Right atrium auricular region (tissue), 2 donors: ENCODE data around the gene LUZP2. TPM values are rescaled to one million over a fixed set of nuclear protein-coding genes. Genes with fewer than 3 reads are reported as not detected.

ENCODE experiments used
- DNase-seq: peaks from one replicate; pipeline ENCODE4 v3.0.0-alpha.2; 2019; ENCODE audit warnings: low spot score
- H3K27ac ChIP-seq, 2 donors: fragments of 200-600 bp; sonication (generic); 1 replicate in 1 of 2; 2 replicates in 1 of 2; pipeline ENCODE4 v1.5.1; 2016 to 2019
- H3K27me3 ChIP-seq, 2 donors: fragments of 200-600 bp; sonication (generic); one replicate each; pipeline versions ENCODE4 v1.5.1 to v1.6.0; 2017 to 2019
- H3K36me3 ChIP-seq: fragments of 200-600 bp; sonication (generic); one replicate; pipeline ENCODE4 v1.5.1; 2016
- H3K4me1 ChIP-seq, 2 donors: fragments of 200-600 bp; sonication (generic); one replicate each; pipeline versions ENCODE4 v1.5.1 to v1.6.0; 2017 to 2019
- H3K4me3 ChIP-seq, 2 donors: fragments of 200-600 bp; sonication (generic); 1 replicate in 1 of 2; 2 replicates in 1 of 2; pipeline ENCODE4 v1.5.1; 2017 to 2019; ENCODE audit warnings: mild to moderate bottlenecking in 1 of 2, moderate library complexity in 1 of 2
- H3K9me3 ChIP-seq, 2 donors: fragments of 200-600 bp; sonication (generic); one replicate each; pipeline ENCODE4 v1.5.1; 2019
- total RNA-seq, 2 donors: library from RNA; depleted of rRNA; stranded (reverse); fragments of >200 nt; gene quantifications; one replicate each; pipeline ENCODE4 v1.1.0, GENCODE V29; 2016
- TF ChIP-seq, protein P1 (sequence below), 2 donors: fragments of 200-600 bp; sonication (generic); IDR thresholded peaks; one replicate each; pipeline ENCODE4 v1.5.1; 2019; ENCODE audit warnings: antibody characterized with exemption in 2 of 2

Gene LUZP2
- total RNA-seq, 2 donors from 2014 or later = 0.19 TPM; not detected in 1

DNA sequence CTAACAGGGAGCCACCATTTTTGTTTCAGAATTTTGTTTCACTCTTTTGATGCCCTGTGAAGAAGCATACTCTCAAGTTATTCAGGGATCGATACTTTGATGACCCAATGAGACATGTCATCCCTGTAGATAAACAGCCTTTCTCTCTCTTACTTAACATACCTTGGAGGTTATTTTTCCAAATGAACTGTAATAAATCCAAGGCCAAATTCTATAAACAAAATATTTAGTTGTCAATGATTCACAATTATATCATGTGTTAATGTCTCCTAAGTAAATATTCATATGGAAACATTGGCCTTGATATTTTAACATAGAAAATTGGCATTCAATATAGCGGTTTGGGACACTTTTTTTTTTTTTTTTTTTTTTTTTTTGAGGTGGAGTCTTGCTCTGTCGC, 97.5 kb downstream of the LUZP2 start:
- Histone ChIP-seq H3K9me3 (no peaks in the 10 kb centered on the region), H3K27me3 (no peaks in the 10 kb centered on the region), H3K27ac (no peak overlapping the region), H3K4me3 (no peak overlapping the region), H3K36me3 (no peaks in the 10 kb centered on the region), H3K4me1 (no peaks in the 10 kb centered on the region)
- TF ChIP-seq, protein P1, sequence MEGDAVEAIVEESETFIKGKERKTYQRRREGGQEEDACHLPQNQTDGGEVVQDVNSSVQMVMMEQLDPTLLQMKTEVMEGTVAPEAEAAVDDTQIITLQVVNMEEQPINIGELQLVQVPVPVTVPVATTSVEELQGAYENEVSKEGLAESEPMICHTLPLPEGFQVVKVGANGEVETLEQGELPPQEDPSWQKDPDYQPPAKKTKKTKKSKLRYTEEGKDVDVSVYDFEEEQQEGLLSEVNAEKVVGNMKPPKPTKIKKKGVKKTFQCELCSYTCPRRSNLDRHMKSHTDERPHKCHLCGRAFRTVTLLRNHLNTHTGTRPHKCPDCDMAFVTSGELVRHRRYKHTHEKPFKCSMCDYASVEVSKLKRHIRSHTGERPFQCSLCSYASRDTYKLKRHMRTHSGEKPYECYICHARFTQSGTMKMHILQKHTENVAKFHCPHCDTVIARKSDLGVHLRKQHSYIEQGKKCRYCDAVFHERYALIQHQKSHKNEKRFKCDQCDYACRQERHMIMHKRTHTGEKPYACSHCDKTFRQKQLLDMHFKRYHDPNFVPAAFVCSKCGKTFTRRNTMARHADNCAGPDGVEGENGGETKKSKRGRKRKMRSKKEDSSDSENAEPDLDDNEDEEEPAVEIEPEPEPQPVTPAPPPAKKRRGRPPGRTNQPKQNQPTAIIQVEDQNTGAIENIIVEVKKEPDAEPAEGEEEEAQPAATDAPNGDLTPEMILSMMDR (IDR thresholded peaks at IDR 0.05) = no peak
- no peak for DNase-seq

DNA sequence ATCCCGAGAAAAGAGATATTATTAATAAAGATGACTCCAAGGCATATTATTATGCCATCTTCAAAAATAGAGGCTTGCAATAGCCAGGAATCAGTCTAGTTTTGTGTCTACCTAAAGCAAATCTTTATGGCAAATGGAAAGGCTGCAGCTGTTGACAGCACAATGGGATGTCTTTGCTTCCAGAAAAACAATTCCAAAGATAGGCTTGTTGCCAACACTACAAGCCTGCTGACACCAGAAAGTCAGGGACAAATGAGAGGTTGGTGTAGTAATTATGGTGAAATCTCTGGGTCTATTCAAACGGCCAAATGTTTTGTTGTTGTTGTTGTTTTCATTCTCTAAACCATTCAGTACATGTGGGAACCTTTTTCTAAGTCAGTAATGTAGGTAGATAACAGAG, 101.8 kb downstream of the LUZP2 start:
- no peaks in the 10 kb centered on the region for H3K27me3 ChIP-seq
- no peak overlapping the region for H3K27ac ChIP-seq
- no peaks in the 10 kb centered on the region for H3K9me3 ChIP-seq
- TF ChIP-seq, protein P1 (IDR thresholded peaks at IDR 0.05) = no peak
- H3K36me3 ChIP-seq = no peaks in the 10 kb centered on the region
- no peaks in the 10 kb centered on the region for H3K4me1 ChIP-seq
- no peak for DNase-seq
- H3K4me3 ChIP-seq = no peak overlapping the region

DNA sequence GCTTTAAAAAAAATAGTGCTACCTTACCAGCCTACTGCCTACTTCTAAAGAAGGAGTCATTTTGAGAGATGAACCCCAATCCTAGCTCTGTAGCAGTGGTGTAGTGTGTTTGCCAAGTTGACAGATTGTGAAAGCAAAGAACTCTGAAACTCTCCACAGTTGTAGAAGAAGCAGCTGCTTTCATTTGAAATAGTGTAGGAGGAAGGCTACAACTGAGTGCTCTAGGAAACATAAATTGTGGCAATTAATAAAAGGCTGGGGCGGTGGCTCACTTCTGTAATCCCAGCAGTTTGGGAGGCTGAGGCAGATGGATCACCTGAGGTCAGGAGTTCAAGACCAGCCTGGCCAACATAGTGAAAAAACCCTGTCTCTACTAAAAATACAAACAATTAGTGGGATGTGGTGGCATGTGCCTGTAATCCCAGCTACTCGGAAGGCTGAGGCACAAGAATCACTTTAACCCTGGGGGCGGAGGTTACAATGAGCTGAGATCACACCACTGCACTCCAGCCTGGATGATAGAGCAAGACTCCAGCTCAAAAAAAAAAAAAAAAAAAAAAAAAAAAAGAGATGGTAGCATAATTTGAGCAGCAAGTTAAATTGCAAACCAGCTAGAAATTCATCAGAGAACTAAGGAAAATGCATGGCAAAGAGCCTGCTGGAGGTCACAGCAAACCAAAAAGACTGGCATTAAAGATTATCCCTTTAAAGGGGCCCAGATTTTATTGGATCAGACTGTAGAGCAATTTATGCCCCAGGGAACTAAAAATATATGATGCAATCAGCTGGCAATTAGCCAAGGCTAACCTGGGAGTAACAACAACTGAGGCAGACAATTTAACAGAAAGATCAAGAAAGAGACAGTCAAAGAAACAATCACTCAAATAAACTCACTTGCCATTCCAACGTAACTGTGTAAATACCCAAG, 112.6 kb downstream of the LUZP2 start:
- Histone ChIP-seq H3K27me3 (no peaks in the 10 kb centered on the region), H3K4me3 (no peak overlapping the region), H3K9me3 (no peaks in the 10 kb centered on the region), H3K4me1 (no peaks in the 10 kb centered on the region), H3K27ac (no peak overlapping the region), H3K36me3 (no peaks in the 10 kb centered on the region)
- DNase-seq = no peak
- TF ChIP-seq, protein P1 (IDR thresholded peaks at IDR 0.05) = no peak

DNA sequence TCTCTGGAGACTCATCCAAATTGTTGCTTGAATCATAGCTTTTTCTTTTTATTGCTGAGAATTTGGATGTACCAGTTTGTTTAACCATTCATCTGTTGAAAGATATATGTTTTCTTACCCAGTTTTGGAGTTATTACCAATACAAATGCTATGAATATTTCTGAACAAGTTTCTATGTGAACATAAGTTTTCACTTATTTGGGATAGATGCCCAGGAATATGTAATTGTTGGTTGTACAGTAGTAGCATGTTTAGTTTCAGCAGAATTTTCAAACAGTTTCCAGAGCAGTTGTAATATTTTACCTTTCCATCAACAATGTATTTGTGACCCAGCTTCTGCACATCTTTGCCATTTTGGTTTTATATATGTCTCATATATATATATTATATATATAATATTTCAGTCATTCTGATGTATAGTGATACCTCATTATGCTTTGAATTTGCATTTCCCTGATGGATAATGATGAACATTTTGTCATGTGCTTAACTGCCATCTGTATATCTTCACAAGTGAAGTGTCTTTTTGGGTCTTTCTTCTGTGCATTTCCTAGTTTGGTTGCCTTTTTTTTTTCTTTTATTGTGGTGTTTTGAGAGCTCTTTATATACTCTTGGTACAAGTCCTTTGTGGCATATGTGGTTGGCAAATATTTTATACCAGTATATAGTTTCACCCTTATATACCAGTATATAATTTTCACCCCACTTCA, 118.8 kb downstream of the LUZP2 start:
- TF ChIP-seq, protein P1 (IDR thresholded peaks at IDR 0.05) = no peak
- H3K4me1 ChIP-seq = no peaks in the 10 kb centered on the region
- no peak overlapping the region for H3K4me3 ChIP-seq
- no peak for DNase-seq
- no peaks in the 10 kb centered on the region for H3K36me3 ChIP-seq
- no peak overlapping the region for H3K27ac ChIP-seq
- H3K27me3 ChIP-seq = no peaks in the 10 kb centered on the region
- no peaks in the 10 kb centered on the region for H3K9me3 ChIP-seq

DNA sequence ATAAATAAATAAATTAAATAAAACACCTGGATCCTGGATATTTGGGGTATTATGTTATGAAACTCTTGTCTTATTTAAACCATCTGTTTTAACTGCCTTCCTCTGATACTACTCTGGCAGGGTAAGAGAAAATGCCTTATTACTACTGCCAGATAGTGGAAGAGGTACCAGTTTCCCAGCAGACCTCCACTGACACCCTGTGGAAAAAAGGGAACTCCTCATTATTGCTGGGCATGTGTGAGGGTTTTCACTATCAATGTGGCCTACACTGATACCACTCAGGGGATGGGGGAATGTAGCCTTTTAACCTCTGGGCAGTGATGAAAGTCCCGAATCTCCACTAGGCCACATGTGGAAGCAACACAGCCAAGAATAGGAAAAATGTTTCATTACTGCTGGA, 121.0 kb downstream of the LUZP2 start:
- no peak for DNase-seq
- Histone ChIP-seq H3K36me3 (no peaks in the 10 kb centered on the region), H3K4me1 (no peaks in the 10 kb centered on the region), H3K9me3 (no peaks in the 10 kb centered on the region), H3K27ac (no peak overlapping the region), H3K27me3 (no peaks in the 10 kb centered on the region), H3K4me3 (no peak overlapping the region)
- TF ChIP-seq, protein P1 (IDR thresholded peaks at IDR 0.05) = no peak
